ENCODE measurements around the gene KIAA1328. TPM values are rescaled to one million over a fixed set of nuclear protein-coding genes. Genes with fewer than 3 reads are reported as not detected.
A peak's percentile ranks its signal among the peaks of the same experiment; 100 is the strongest.

KIAA1328 gene
- polyA plus RNA-seq, 3 donors = 9.6 to 10.8 (median 9.8) TPM

- no peak for DNase-seq (ENCODE audit: low read depth in 3 of 3, low spot score in 2 of 3)
These were observed 7.2 kb upstream of the KIAA1328 start for GRCh38 chr18:36821681-36822080.

- DNase-seq (ENCODE audit: low read depth in 3 of 3, low spot score in 2 of 3) = no peak
These were observed 3.4 kb upstream of the KIAA1328 start for GRCh38 chr18:36825526-36825925.

GRCh38 chr18:36826556-36826955, 2.4 kb upstream of the KIAA1328 start:
- DNase-seq (ENCODE audit: low read depth in 3 of 3, low spot score in 2 of 3) = no peak

- peak in 2 of 3 donors; percentile 29 for DNase-seq (ENCODE audit: low read depth in 3 of 3, low spot score in 2 of 3)
These were observed 734 bp upstream of the KIAA1328 start for GRCh38 chr18:36828157-36828629.

GRCh38 chr18:36829362-36830157, 633 bp downstream of the KIAA1328 start:
- DNase-seq (ENCODE audit: low read depth in 3 of 3, low spot score in 2 of 3) = peak in 2 of 3 donors; percentile 21 to 29

- no peak for DNase-seq (ENCODE audit: low read depth in 3 of 3, low spot score in 2 of 3)
These were observed 1.2 kb downstream of the KIAA1328 start for GRCh38 chr18:36830158-36830495.

- no peak for DNase-seq (ENCODE audit: low read depth in 3 of 3, low spot score in 2 of 3)
These were observed 2.2 kb downstream of the KIAA1328 start for GRCh38 chr18:36831139-36831538.

GRCh38 chr18:36833120-36833519, 4.2 kb downstream of the KIAA1328 start:
- no peak for DNase-seq (ENCODE audit: low read depth in 3 of 3, low spot score in 2 of 3)

GRCh38 chr18:36835927-36836326, 7.0 kb downstream of the KIAA1328 start:
- DNase-seq (ENCODE audit: low read depth in 3 of 3, low spot score in 2 of 3) = no peak

- no peak for DNase-seq (ENCODE audit: low read depth in 3 of 3, low spot score in 2 of 3)
These were observed 10.9 kb downstream of the KIAA1328 start for GRCh38 chr18:36839835-36840234.

- DNase-seq (ENCODE audit: low read depth in 3 of 3, low spot score in 2 of 3) = no peak
These were observed 14.3 kb downstream of the KIAA1328 start for GRCh38 chr18:36843199-36843598.

- no peak for DNase-seq (ENCODE audit: low read depth in 3 of 3, low spot score in 2 of 3)
These were observed 14.9 kb downstream of the KIAA1328 start for GRCh38 chr18:36843784-36844183.

GRCh38 chr18:36848609-36849008, 19.7 kb downstream of the KIAA1328 start:
- no peak for DNase-seq (ENCODE audit: low read depth in 3 of 3, low spot score in 2 of 3)

- DNase-seq (ENCODE audit: low read depth in 3 of 3, low spot score in 2 of 3) = no peak
These were observed 20.5 kb downstream of the KIAA1328 start for GRCh38 chr18:36849288-36850006.

- no peak for DNase-seq (ENCODE audit: low read depth in 3 of 3, low spot score in 2 of 3)
These were observed 21.7 kb downstream of the KIAA1328 start for GRCh38 chr18:36850527-36851201.

GRCh38 chr18:36851202-36851590, 22.3 kb downstream of the KIAA1328 start:
- DNase-seq (ENCODE audit: low read depth in 3 of 3, low spot score in 2 of 3) = no peak

- DNase-seq (ENCODE audit: low read depth in 3 of 3, low spot score in 2 of 3) = no peak
These were observed 27.9 kb downstream of the KIAA1328 start for GRCh38 chr18:36856815-36857214.

- no peak for DNase-seq (ENCODE audit: low read depth in 3 of 3, low spot score in 2 of 3)
These were observed 33.3 kb downstream of the KIAA1328 start for GRCh38 chr18:36862182-36862581.

GRCh38 chr18:36867056-36867455, 38.1 kb downstream of the KIAA1328 start:
- no peak for DNase-seq (ENCODE audit: low read depth in 3 of 3, low spot score in 2 of 3)

GRCh38 chr18:36871801-36872200, 42.9 kb downstream of the KIAA1328 start:
- no peak for DNase-seq (ENCODE audit: low read depth in 3 of 3, low spot score in 2 of 3)

- no peak for DNase-seq (ENCODE audit: low read depth in 3 of 3, low spot score in 2 of 3)
These were observed 43.4 kb downstream of the KIAA1328 start for GRCh38 chr18:36872329-36872728.
